K562 (cell line): Measurements from ENCODE around the gene SLC29A3.

ENCODE experiments used
- FOXJ3 ChIP-seq: sonication (generic); formaldehyde crosslinking; IDR thresholded peaks from 2 replicates; pipeline ENCODE4 v1.4.0; 2020; ENCODE audit warnings: mild to moderate bottlenecking, missing genetic modification reagents
- RCOR1 ChIP-seq, 2 experiments: IDR thresholded peaks; 2 replicates each; pipeline ENCODE4 v1.6.1; 2012; ENCODE audit warnings: low read depth in 2 of 2, low read length in 2 of 2, borderline replicate concordance in 1 of 2, improper control_type of control experiment in 1 of 2
- TOE1 ChIP-seq, 2 experiments: fragments of 450-650 bp in 1 of 2; sonication (generic) in 1 of 2; formaldehyde crosslinking in 1 of 2; IDR thresholded peaks; 2 replicates each; pipeline versions ENCODE4 v1.7.1 to v1.8.0; 2016 to 2022; ENCODE audit warnings: borderline replicate concordance in 2 of 2, mild to moderate bottlenecking in 2 of 2, antibody characterized with exemption in 1 of 2, inconsistent platforms in 1 of 2, low read depth in 1 of 2, missing genetic modification reagents in 1 of 2, moderate library complexity in 1 of 2

GRCh38 chr10:71270301-71271220, 48.5 kb upstream of the SLC29A3 start:
- TF ChIP-seq FOXJ3 (CRISPR knock-in tag) = no peak
- TF ChIP-seq RCOR1 (IDR thresholded peaks at IDR 0.05; ENCODE audit: borderline replicate concordance in 1 of 2, low read depth in 2 of 2, low read length in 2 of 2) = peak in 1 of 2 experiments; percentile 32; a peak in 1 of 4 replicates
- TF ChIP-seq TOE1 (IDR thresholded peaks at IDR 0.05; ENCODE audit: borderline replicate concordance) = no peak
- TF ChIP-seq TOE1 (CRISPR knock-in tag; IDR thresholded peaks at IDR 0.05; ENCODE audit: borderline replicate concordance, low read depth) = no peak
